CD8-positive, alpha-beta memory T cell (primary cell): ENCODE data around the gene SPON1. TPM values are rescaled to one million over a fixed set of nuclear protein-coding genes. Genes with fewer than 3 reads are reported as not detected.
"Not testable (repeated sequence)": the region's sequence is repeated elsewhere in the genome, so short reads cannot be mapped to it uniquely, and the experiment has no call there.

Experiments
- CTCF ChIA-PET: fragments of 350-600 bp; sonication (Branson Sonifier 250); formaldehyde crosslinking; loops from one replicate; lab custom pipeline; 2021; ENCODE audit warnings: antibody characterized with exemption; lab: Charles Lee
- POLR2A ChIA-PET: fragments of 350-600 bp; sonication (Branson Sonifier 250); formaldehyde crosslinking; loops from one replicate; lab custom pipeline; 2021; ENCODE audit warnings: antibody characterized with exemption; lab: Charles Lee
- DNase-seq, 5 donors: peaks; one replicate each; pipeline versions ENCODE4 v3.0.0 to v3.0.0-alpha.2; 2020 to 2022; ENCODE audit warnings: mixed read lengths in 1 of 5
- H3K27ac ChIP-seq: one replicate; pipeline ENCODE4 v1.7.0; 2013; ENCODE audit warnings: low read depth, mild to moderate bottlenecking, low read length, moderate library complexity
- H3K27me3 ChIP-seq: 2 replicates; pipeline ENCODE4 v1.7.0; 2013; ENCODE audit warnings: low read length, mild to moderate bottlenecking; ENCODE audit not compliant: insufficient read depth, poor library complexity, severe bottlenecking
- H3K36me3 ChIP-seq: 2 replicates; pipeline ENCODE4 v1.7.0; 2013; ENCODE audit warnings: mild to moderate bottlenecking, low read length, moderate library complexity; ENCODE audit not compliant: insufficient read depth
- H3K4me1 ChIP-seq: 2 replicates; pipeline ENCODE4 v1.7.0; 2013; ENCODE audit warnings: mild to moderate bottlenecking, low read length, moderate library complexity; ENCODE audit not compliant: insufficient read depth
- H3K4me3 ChIP-seq: 2 replicates; pipeline ENCODE4 v1.7.0; 2013; ENCODE audit warnings: mild to moderate bottlenecking, low read length
- H3K9me3 ChIP-seq: 2 replicates; pipeline ENCODE4 v1.7.0; 2013; ENCODE audit warnings: mild to moderate bottlenecking, low read length
- H3K27ac Mint-ChIP-seq, 8 donors: one replicate each; pipeline ENCODE4 v1.8.0; 2020 to 2021; ENCODE audit warnings: mixed read lengths in 8 of 8, mild to moderate bottlenecking in 6 of 8, inconsistent platforms in 3 of 8, moderate library complexity in 3 of 8
- H3K27me3 Mint-ChIP-seq, 2 donors: one replicate each; pipeline ENCODE4 v1.8.0; 2020 to 2021; ENCODE audit warnings: mixed read lengths in 2 of 2, mild to moderate bottlenecking in 1 of 2, moderate library complexity in 1 of 2
- H3K36me3 Mint-ChIP-seq, 3 donors: one replicate each; pipeline ENCODE4 v1.8.0; 2020 to 2021; ENCODE audit warnings: mixed read lengths in 3 of 3, inconsistent platforms in 1 of 3, mild to moderate bottlenecking in 1 of 3
- H3K4me1 Mint-ChIP-seq, 3 donors: one replicate each; pipeline ENCODE4 v1.8.0; 2020 to 2021; ENCODE audit warnings: mixed read lengths in 3 of 3, inconsistent platforms in 1 of 3, mild to moderate bottlenecking in 1 of 3
- H3K4me3 Mint-ChIP-seq, 7 donors: one replicate each; pipeline ENCODE4 v1.8.0; 2020 to 2021; ENCODE audit warnings: mixed read lengths in 7 of 7, mild to moderate bottlenecking in 6 of 7, moderate library complexity in 4 of 7, inconsistent platforms in 2 of 7
- H3K9me3 Mint-ChIP-seq, 5 donors: one replicate each; pipeline ENCODE4 v1.8.0; 2020 to 2022; ENCODE audit warnings: mixed read lengths in 5 of 5, mild to moderate bottlenecking in 3 of 5, moderate library complexity in 2 of 5, inconsistent platforms in 1 of 5
- polyA plus RNA-seq: library from polyadenylated mRNA; unstranded; fragments of 300-500 nt; fragmentation: Illumina TruSeq; gene quantifications from one replicate; pipeline ENCODE4 v1.2.3, GENCODE V29; 2021
- total RNA-seq, 2 experiments: library from RNA; stranded (reverse); gene quantifications; one replicate each; pipeline ENCODE4 v1.2.3, GENCODE V29; 2021

Gene SPON1
- total and polyA plus RNA-seq, 3 experiments from 2014 or later, result 0.81 to 2.0 (median 0.97) TPM

- not testable (repeated sequence) for H3K4me1 ChIP-seq, H3K27me3 ChIP-seq, H3K36me3 ChIP-seq, H3K4me3 ChIP-seq, H3K27ac ChIP-seq, H3K9me3 Mint-ChIP-seq, H3K9me3 ChIP-seq, DNase-seq
- Mint-ChIP-seq H3K4me1 (peaks cover 15 to 34% (median 23%) of the 10 kb centered on the region in 3 donors), H3K36me3 (peaks cover 0 to 12% (median 0%) of the 10 kb centered on the region in 3 donors), H3K4me3 (peak overlapping the region in 4 of 7 donors; percentile 12 to 61 (median 46)), H3K27ac (peak overlapping the region in 2 of 8 donors; percentile 3 to 31), H3K27me3 (peaks cover 15 to 24% of the 10 kb centered on the region in 2 donors)
- ChIA-PET CTCF (interaction anchor here (1.5 kb wide), 1 partner anchor 14 kb away, joined by 3 read pairs; no protein-coding TSS in a partner anchor), POLR2A (interaction anchor here (1.2 kb wide), 1 partner anchor 15 kb away, joined by 14 read pairs; no protein-coding TSS in a partner anchor)
Observed at GRCh38 chr11:14090631-14091030, 128.1 kb downstream of the SPON1 start.

DNA sequence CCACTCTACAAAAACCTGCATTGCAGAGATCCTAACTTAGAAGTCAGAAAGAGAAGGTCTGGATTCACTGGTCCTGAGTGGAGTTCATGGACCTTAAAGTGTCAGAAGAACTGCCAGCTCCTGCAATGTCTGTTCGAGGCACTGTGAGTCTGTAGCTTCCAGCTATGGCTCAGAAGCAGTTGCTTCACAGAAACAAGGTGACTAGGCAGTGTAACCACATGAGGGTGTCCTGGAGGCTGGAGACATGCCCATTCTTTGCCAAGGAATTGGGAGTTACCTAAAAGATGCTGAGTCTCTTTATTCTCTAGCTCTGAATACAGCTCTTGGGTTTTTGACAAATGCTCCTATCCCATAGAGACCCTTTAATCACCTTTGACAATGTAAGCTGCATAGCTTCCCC is 130.5 kb downstream of the SPON1 start:
- H3K36me3 ChIP-seq, result no peaks in the 10 kb centered on the region
- peaks cover 10% of the 10 kb centered on the region for H3K4me1 ChIP-seq
- no peaks in the 10 kb centered on the region for H3K9me3 ChIP-seq
- no peak overlapping the region for H3K27ac ChIP-seq
- peaks cover 15 to 30% (median 23%) of the 10 kb centered on the region in 3 donors for H3K4me1 Mint-ChIP-seq
- no peaks in the 10 kb centered on the region for H3K27me3 ChIP-seq
- H3K27me3 Mint-ChIP-seq, result peaks cover 8 to 12% of the 10 kb centered on the region in 2 donors
- H3K4me3 Mint-ChIP-seq, result no peak overlapping the region
- ChIA-PET POLR2A (no interaction called here), CTCF (no interaction called here)
- no peak overlapping the region for H3K4me3 ChIP-seq
- DNase-seq, result no peak
- H3K9me3 Mint-ChIP-seq, result peaks cover 0 to 2% (median 0%) of the 10 kb centered on the region in 5 donors
- H3K27ac Mint-ChIP-seq, result peak overlapping the region in 1 of 8 donors; percentile 80
- H3K36me3 Mint-ChIP-seq, result peaks cover 0 to 6% (median 0%) of the 10 kb centered on the region in 3 donors

DNA sequence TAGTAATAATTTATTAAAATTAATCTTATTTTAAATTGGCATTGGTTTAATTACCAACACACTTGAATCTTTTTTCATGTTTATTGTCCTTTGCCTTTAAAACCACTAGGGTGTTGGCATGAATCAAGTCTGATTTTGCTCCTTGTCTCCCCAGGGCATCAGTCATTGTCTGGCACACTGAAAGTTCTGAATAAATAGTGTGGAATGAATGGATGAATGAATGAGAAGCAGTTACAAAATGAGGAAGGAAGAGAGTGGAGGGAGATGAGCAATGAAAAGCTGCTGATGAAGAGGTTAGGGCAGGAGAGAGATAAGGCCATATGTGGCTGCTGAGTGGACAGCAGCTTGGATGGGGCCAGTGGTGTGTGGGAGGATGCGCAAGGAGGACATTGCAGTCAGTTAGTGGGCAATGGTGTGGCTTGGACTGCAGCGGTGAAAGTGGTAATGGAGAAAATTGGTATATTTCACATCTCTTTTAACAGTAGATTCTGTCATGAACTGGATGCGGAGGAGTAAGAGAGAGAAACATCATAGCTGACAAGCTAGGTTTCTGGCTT is 132.0 kb downstream of the SPON1 start:
- Mint-ChIP-seq H3K27me3 (peaks cover 5% of the 10 kb centered on the region in 2 donors), H3K4me1 (peaks cover 9 to 20% (median 12%) of the 10 kb centered on the region in 3 donors), H3K9me3 (no peaks in the 10 kb centered on the region), H3K4me3 (no peak overlapping the region), H3K36me3 (no peaks in the 10 kb centered on the region), H3K27ac (no peak overlapping the region)
- H3K9me3 ChIP-seq, result no peaks in the 10 kb centered on the region
- H3K27me3 ChIP-seq, result no peaks in the 10 kb centered on the region
- H3K4me3 ChIP-seq, result no peak overlapping the region
- no peak for DNase-seq
- ChIA-PET CTCF (no interaction called here), POLR2A (no interaction called here)
- no peak overlapping the region for H3K27ac ChIP-seq
- peaks cover under 1% of the 10 kb centered on the region for H3K4me1 ChIP-seq
- H3K36me3 ChIP-seq, result no peaks in the 10 kb centered on the region

- H3K27ac Mint-ChIP-seq, result peak overlapping the region in 1 of 8 donors; percentile 48
- no peaks in the 10 kb centered on the region for H3K9me3 ChIP-seq
- H3K9me3 Mint-ChIP-seq, result no peaks in the 10 kb centered on the region
- H3K4me3 ChIP-seq, result no peak overlapping the region
- H3K36me3 ChIP-seq, result no peaks in the 10 kb centered on the region
- POLR2A ChIA-PET, result no interaction called here
- CTCF ChIA-PET, result no interaction called here
- H3K36me3 Mint-ChIP-seq, result no peaks in the 10 kb centered on the region
- no peaks in the 10 kb centered on the region for H3K27me3 ChIP-seq
- H3K27me3 Mint-ChIP-seq, result peaks cover 0 to 5% of the 10 kb centered on the region in 2 donors
- peaks cover 4 to 10% (median 4%) of the 10 kb centered on the region in 3 donors for H3K4me1 Mint-ChIP-seq
- DNase-seq, result no peak
- H3K4me3 Mint-ChIP-seq, result no peak overlapping the region
- H3K4me1 ChIP-seq, result no peaks in the 10 kb centered on the region
- H3K27ac ChIP-seq, result no peak overlapping the region
Observed at GRCh38 chr11:14095882-14096281, 133.4 kb downstream of the SPON1 start.

- peaks cover 0 to 5% of the 10 kb centered on the region in 2 donors for H3K27me3 Mint-ChIP-seq
- no peaks in the 10 kb centered on the region for H3K27me3 ChIP-seq
- H3K4me1 ChIP-seq, result no peaks in the 10 kb centered on the region
- H3K9me3 ChIP-seq, result no peaks in the 10 kb centered on the region
- H3K4me3 ChIP-seq, result no peak overlapping the region
- DNase-seq, result no peak
- H3K27ac ChIP-seq, result no peak overlapping the region
- no peaks in the 10 kb centered on the region for H3K36me3 Mint-ChIP-seq
- H3K4me1 Mint-ChIP-seq, result peaks cover 3 to 11% (median 4%) of the 10 kb centered on the region in 3 donors
- POLR2A ChIA-PET, result no interaction called here
- H3K4me3 Mint-ChIP-seq, result no peak overlapping the region
- H3K27ac Mint-ChIP-seq, result peak overlapping the region in 2 of 8 donors; percentile 7 to 90
- H3K9me3 Mint-ChIP-seq, result no peaks in the 10 kb centered on the region
- no peaks in the 10 kb centered on the region for H3K36me3 ChIP-seq
- CTCF ChIA-PET, result no interaction called here
Observed at GRCh38 chr11:14096606-14097005, 134.1 kb downstream of the SPON1 start.

GRCh38 chr11:14101388-14101787 is 138.9 kb downstream of the SPON1 start:
- ChIA-PET CTCF (no interaction called here), POLR2A (no interaction called here)
- H3K36me3 ChIP-seq, result no peaks in the 10 kb centered on the region
- Mint-ChIP-seq H3K4me1 (peaks cover 0 to 3% (median 0%) of the 10 kb centered on the region in 3 donors), H3K27ac (peak overlapping the region in 2 of 8 donors; percentile 9 to 17), H3K36me3 (peaks cover 0 to 4% (median 0%) of the 10 kb centered on the region in 3 donors), H3K4me3 (no peak overlapping the region), H3K9me3 (no peaks in the 10 kb centered on the region), H3K27me3 (no peaks in the 10 kb centered on the region)
- no peak overlapping the region for H3K4me3 ChIP-seq
- H3K4me1 ChIP-seq, result no peaks in the 10 kb centered on the region
- DNase-seq, result no peak
- H3K27me3 ChIP-seq, result no peaks in the 10 kb centered on the region
- H3K27ac ChIP-seq, result no peak overlapping the region
- no peaks in the 10 kb centered on the region for H3K9me3 ChIP-seq

DNA sequence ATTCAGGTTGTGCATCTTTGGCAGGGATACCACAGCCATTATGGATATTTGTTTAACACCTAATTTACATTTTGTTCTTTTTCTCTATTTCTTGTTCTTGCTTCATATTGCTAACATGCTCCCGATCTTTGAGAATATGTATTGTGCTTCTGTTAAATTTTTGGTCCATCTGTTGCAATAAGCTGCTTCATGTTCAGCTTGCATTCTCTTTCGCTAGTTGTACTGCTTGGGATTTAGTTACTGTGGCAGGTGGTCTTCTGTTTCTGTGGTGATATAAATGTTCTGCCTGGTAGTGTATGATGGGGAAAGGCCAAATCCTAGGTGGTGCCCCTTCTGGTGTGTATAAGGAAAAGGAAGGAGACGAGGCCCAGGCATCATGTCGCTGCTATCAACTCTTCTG is 140.2 kb downstream of the SPON1 start:
- Mint-ChIP-seq H3K4me1 (peaks cover 0 to 3% (median 0%) of the 10 kb centered on the region in 3 donors), H3K27me3 (peaks cover 0 to under 1% of the 10 kb centered on the region in 2 donors), H3K9me3 (no peaks in the 10 kb centered on the region), H3K27ac (no peak overlapping the region), H3K4me3 (no peak overlapping the region), H3K36me3 (peaks cover 0 to 4% (median 0%) of the 10 kb centered on the region in 3 donors)
- Histone ChIP-seq H3K9me3 (no peaks in the 10 kb centered on the region), H3K4me3 (no peak overlapping the region), H3K36me3 (no peaks in the 10 kb centered on the region), H3K27me3 (no peaks in the 10 kb centered on the region), H3K27ac (no peak overlapping the region), H3K4me1 (no peaks in the 10 kb centered on the region)
- ChIA-PET CTCF (no interaction called here), POLR2A (no interaction called here)
- no peak for DNase-seq

- H3K9me3 Mint-ChIP-seq, result no peaks in the 10 kb centered on the region
- no peaks in the 10 kb centered on the region for H3K4me1 ChIP-seq
- no peak overlapping the region for H3K27ac ChIP-seq
- peaks cover 0 to 3% (median 0%) of the 10 kb centered on the region in 3 donors for H3K4me1 Mint-ChIP-seq
- no peak overlapping the region for H3K4me3 ChIP-seq
- no peak overlapping the region for H3K27ac Mint-ChIP-seq
- no peaks in the 10 kb centered on the region for H3K27me3 ChIP-seq
- no peaks in the 10 kb centered on the region for H3K9me3 ChIP-seq
- peaks cover 0 to 4% (median 2%) of the 10 kb centered on the region in 3 donors for H3K36me3 Mint-ChIP-seq
- POLR2A ChIA-PET, result no interaction called here
- H3K36me3 ChIP-seq, result no peaks in the 10 kb centered on the region
- peaks cover 0 to 7% of the 10 kb centered on the region in 2 donors for H3K27me3 Mint-ChIP-seq
- CTCF ChIA-PET, result no interaction called here
- no peak for DNase-seq
- no peak overlapping the region for H3K4me3 Mint-ChIP-seq
Observed at GRCh38 chr11:14105446-14105845, 142.9 kb downstream of the SPON1 start.
